ENCODE results near the gene FBXW2.

Gene FBXW2

DNA sequence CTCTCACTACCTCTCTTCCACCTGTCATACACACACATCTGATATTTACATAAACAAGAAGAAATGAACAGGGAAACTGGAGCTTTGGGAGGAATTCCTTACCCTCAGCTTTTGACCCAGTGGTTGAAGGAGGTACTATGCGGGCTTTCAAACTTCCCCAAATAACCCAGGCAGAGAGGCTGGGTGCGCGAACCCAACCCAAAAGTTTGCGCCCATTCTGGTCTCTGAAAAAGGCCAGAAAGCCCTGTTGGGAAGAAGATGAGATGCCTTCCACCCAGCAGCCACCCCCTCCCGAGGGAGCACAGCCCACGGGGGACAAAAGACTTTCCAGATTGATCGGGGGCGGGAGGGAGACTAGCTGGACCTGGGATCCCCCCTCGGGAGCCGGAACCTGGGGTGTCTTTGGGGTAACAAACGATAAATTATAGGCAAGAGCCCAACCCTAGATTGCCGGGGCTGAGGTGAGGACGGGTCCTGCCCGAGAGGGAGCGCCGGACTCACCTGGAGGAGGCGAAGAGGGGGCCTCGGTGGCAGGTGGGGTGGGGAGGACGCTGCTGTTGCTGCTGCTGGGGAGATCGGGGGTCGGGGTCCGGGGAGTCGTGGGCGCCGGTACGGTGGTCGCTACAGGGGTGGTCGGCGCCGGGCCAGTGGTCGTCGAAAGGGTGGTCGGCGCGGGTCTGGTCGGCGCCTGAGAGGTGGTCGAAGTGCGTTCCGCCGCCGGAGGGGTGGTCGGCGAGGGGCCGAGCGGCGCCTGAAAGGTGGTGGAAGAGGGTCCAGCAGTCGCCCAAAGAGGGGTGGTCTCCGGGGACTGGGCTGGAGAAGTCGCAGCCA, 79.7 kb downstream of the FBXW2 start:
- FAIRE-seq, result no peak

DNA sequence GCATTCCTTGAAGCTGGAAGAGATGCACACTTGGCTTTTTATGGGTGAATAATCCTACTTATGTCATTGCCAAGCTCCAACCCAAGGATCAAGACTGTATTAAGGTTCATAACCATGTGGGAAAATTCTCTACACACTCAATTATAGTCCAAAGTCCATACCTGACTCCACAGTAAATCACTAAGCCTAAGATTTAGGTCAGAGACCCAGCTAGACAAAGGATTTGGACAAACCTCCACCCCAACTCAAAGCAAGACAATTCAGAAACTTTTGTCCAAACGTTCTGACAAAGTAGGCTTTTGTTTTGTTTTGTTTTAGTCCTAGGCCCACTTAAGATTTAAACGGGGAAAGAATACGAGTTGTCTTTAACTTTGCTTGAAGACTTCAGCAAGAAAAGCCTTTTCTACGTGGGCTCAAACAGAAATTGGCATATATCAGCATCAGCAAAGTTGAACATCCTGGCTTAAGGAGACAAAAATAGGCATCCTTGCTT, 80.6 kb downstream of the FBXW2 start:
- FAIRE-seq, result no peak

DNA sequence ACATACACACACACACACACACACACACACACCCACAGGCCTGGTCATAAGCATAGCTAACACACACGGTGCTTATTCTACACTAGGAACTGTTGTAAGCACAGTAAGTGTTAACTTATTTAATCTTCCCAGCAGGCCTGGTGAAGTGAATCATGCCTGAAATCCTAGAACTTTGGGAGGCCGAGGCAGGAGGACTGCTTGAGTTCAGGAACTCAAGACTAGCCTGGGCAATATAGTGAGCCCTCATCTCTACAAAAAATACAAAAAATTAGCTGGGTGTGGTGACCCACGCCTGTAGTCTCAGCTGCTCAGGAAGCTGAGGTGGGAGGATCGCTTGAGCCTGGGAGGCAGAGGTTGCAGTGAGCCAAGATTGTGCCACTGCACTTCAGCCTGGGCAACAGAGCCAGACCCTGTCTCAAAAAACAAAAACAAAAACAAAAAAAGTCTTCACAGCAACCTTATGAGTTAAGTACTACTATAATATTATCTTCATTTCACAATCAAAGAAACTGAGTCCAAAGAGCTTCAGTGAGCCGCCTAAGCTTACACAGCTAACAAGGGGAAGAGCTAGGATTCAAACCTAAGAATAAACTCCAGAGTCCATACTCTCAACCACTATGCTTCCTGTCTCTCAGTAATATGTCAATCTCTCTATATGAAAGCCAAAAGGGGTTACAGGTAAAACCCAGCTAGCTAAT, 81.2 kb downstream of the FBXW2 start:
- FAIRE-seq, result no peak

DNA sequence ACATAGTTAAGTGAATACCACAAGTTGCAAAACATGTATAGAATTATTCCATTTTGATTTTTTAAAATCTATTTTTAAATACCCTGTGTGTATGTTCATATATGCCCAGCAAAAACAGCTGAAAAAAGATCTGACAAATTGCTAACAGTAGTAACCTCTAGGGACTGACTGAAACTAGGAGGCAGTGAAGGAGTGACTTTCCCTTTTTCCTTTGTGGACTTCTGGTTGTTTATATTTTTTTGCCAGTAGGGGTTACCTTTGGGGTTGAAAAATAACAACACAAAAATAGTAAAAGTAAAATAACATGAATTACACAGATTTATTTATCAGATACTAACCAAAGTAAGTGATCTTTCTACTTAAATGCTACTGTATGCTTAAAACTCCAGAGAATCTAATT, 81.9 kb downstream of the FBXW2 start:
- FAIRE-seq, result no peak

DNA sequence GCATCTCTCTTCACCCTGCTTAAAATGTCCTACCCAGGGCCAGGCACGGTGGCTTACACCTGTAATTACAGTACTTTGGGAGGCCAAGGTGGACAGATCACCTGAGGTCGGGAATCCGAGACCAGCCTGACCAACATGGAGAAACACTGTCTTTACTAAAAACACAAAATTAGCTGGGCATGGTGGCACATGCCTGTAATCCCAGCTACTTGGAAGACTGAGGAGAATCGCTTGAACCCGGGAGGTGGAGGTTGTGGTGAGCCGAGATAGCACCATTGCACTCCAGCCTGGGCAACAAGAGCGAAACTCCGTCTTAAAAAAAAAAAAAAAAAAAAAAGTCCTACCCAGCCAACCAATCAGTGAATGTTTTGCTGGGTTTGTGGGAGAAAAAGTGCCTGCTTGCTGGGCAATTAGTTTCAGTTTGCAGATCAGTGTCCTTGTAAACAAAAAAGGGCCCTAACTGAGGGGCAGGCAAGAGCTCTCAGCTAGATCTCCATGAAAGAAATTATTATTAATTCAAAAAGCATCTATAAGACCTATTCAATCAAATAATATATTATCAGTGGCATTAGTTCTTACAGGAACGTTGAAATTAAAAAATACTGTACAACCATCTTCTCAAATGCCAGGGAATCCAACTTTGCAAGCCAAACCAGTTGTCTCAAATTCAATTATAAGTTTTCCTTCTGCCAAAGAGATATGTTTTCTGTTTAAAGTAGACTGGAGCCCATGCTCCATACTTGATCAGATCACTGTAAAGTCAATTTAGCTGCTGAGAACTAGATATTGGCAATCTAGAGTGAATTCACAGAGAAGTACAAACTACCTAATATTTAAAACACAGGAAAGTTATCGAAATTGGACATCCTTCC, 82.9 kb downstream of the FBXW2 start:
- FAIRE-seq, result no peak

DNA sequence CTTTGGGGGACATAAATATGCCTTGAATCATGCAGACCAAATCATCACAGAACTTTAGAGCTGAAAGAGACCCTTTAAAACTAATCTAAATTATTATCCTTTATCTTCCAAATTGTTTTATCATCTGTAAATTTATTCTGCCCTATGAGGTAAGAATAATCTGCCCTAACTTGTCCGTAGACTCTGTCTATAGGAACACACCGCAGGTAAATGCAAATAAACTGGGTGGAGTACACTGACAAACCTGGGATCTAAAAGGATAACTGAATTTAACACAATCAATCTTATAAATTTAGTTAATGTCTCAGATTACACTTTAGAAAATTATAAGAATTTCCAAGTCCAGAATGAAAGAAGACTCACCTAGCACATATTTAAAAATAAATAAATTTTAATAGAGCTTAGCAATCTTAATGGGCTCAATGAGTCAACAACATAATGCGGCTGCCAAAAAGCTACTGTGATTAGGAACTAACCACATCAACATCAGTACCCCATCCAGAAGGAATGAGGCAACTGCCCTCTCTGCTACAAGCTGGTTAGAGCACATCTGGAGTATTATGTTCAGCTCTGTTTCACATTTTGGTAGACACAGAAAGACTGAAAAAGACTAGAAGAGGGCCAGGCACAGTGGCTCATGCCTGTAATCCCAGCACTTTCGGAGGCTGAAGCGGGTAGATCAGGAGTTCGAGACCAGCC, 84.5 kb downstream of the FBXW2 start:
- FAIRE-seq, result no peak

DNA sequence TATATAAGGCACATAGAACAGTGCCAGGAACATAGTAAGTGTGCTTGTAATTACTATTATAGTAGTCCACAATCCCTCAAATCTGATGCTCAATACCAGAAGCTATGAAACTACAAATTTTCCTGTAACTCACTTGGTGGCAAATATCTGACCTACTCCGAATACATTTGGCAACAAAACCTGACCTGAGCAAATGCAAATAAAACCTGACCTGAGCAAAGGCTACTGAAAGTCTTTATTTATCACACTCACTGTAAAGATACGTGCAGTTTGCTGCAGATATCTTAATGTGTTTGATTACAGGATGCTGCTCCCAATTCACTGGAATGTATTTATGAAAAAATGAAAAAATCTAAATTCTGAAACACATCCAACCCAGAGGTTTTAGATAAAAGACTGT, 86.0 kb downstream of the FBXW2 start:
- FAIRE-seq, result no peak

Data from endometrium (tissue), 2 donors.